Thoracic aorta (tissue), 2 donors: ENCODE data around the gene DLGAP3. TPM values are rescaled to one million over a fixed set of nuclear protein-coding genes. Genes with fewer than 3 reads are reported as not detected.

Experiments used
- ATAC-seq: fragments of 150-250 bp; one replicate; pipeline ENCODE4 v1.8.0; 2017; ENCODE audit warnings: low read depth; ENCODE audit not compliant: insufficient number of reproducible peaks, low FRiP score
- DNase-seq: peaks from one replicate; pipeline ENCODE4 v3.0.0-alpha.2; 2020; ENCODE audit warnings: low spot score
- H3K27ac ChIP-seq, 2 donors: fragments of 200-600 bp; sonication (generic); 1 replicate in 1 of 2; 2 replicates in 1 of 2; pipeline ENCODE4 v1.5.1; 2016; ENCODE audit warnings: mild to moderate bottlenecking in 2 of 2, moderate library complexity in 2 of 2
- H3K27me3 ChIP-seq: fragments of 200-600 bp; sonication (generic); replicated peaks from 2 replicates; pipeline ENCODE4 v1.6.0; 2016; ENCODE audit warnings: mild to moderate bottlenecking; ENCODE audit not compliant: insufficient read depth
- H3K36me3 ChIP-seq: fragments of 200-600 bp; sonication (generic); one replicate; pipeline ENCODE4 v1.5.1; 2016
- H3K4me1 ChIP-seq, 2 donors: fragments of 200-600 bp; sonication (generic); 1 replicate in 1 of 2; 2 replicates in 1 of 2; pipeline versions ENCODE4 v1.5.1 to v1.6.0; 2016; ENCODE audit warnings: low read depth in 2 of 2, mild to moderate bottlenecking in 1 of 2; ENCODE audit not compliant: control insufficient read depth in 1 of 2
- H3K4me3 ChIP-seq: fragments of 200-600 bp; sonication (generic); 2 replicates; pipeline ENCODE4 v1.5.1; 2016; ENCODE audit warnings: mild to moderate bottlenecking
- H3K9me3 ChIP-seq: fragments of 200-600 bp; sonication (generic); 2 replicates; pipeline ENCODE4 v1.5.1; 2016
- total RNA-seq, 2 donors: library from RNA; depleted of rRNA; stranded (reverse); fragments of >200 nt; gene quantifications; one replicate each; pipeline versions ENCODE4 v1.1.0 to v1.2.3, GENCODE V29; 2016
- TF ChIP-seq, protein P1 (sequence below): fragments of 200-600 bp; sonication (generic); IDR thresholded peaks from one replicate; pipeline ENCODE4 v1.5.1; 2019; ENCODE audit warnings: antibody characterized with exemption

The DLGAP3 gene
- total RNA-seq, 2 donors from 2014 or later, result 0.14 to 0.21 TPM

DNA sequence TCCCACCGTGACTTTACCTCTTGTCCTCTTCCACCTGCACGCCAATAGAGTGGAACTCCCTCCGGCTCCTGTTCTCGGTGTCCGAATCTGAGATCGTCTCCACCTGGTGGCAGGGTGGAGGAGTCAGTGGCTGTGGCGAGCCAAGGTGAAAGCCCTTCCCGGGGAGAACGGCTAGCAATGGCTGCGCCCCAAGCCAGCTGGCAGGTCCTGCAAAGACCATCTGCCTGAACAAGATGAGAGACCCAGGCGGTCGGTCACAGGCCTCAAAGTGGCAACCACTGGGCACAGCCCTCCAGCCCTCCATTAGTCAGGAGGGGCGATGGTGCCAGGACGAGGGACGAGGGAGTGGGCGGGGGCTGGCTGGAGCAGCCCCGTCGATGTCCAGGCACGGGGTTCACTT lies 44.5 kb downstream of the DLGAP3 start:
- no peak overlapping the region for H3K4me3 ChIP-seq
- no peak overlapping the region for H3K27ac ChIP-seq
- ATAC-seq, result no peak
- DNase-seq, result no peak
- H3K4me1 ChIP-seq, result peaks cover 0 to 8% of the 10 kb centered on the region in 2 donors
- no peaks in the 10 kb centered on the region for H3K9me3 ChIP-seq
- no peaks in the 10 kb centered on the region for H3K36me3 ChIP-seq
- H3K27me3 ChIP-seq, result peaks cover 14% of the 10 kb centered on the region
- TF ChIP-seq, protein P1, sequence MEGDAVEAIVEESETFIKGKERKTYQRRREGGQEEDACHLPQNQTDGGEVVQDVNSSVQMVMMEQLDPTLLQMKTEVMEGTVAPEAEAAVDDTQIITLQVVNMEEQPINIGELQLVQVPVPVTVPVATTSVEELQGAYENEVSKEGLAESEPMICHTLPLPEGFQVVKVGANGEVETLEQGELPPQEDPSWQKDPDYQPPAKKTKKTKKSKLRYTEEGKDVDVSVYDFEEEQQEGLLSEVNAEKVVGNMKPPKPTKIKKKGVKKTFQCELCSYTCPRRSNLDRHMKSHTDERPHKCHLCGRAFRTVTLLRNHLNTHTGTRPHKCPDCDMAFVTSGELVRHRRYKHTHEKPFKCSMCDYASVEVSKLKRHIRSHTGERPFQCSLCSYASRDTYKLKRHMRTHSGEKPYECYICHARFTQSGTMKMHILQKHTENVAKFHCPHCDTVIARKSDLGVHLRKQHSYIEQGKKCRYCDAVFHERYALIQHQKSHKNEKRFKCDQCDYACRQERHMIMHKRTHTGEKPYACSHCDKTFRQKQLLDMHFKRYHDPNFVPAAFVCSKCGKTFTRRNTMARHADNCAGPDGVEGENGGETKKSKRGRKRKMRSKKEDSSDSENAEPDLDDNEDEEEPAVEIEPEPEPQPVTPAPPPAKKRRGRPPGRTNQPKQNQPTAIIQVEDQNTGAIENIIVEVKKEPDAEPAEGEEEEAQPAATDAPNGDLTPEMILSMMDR, result no peak

DNA sequence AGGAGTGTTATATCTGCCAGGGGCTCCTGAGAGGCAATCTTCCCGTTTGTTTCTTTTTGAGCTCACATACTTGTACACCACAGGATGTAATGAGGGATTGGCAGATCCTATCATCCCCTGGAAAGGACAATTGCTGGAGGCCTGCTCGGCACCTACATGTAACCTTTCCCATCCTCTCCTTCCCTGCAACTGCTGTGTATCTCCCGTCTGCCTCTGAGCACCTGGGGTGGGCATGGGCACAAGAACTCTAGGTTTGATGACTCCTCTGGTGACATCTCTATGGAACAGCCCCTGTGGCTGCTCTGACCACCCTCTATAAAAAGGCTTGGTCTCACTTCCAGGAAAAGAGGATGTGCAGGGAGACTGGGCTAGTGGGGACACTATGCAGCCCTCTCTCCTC lies 44.9 kb downstream of the DLGAP3 start:
- ATAC-seq (no peak), DNase-seq (no peak)
- H3K27ac ChIP-seq, result no peak overlapping the region
- H3K9me3 ChIP-seq, result no peaks in the 10 kb centered on the region
- peaks cover 14% of the 10 kb centered on the region for H3K27me3 ChIP-seq
- H3K4me3 ChIP-seq, result no peak overlapping the region
- H3K4me1 ChIP-seq, result peaks cover 0 to 8% of the 10 kb centered on the region in 2 donors
- TF ChIP-seq, protein P1, result no peak
- no peaks in the 10 kb centered on the region for H3K36me3 ChIP-seq

DNA sequence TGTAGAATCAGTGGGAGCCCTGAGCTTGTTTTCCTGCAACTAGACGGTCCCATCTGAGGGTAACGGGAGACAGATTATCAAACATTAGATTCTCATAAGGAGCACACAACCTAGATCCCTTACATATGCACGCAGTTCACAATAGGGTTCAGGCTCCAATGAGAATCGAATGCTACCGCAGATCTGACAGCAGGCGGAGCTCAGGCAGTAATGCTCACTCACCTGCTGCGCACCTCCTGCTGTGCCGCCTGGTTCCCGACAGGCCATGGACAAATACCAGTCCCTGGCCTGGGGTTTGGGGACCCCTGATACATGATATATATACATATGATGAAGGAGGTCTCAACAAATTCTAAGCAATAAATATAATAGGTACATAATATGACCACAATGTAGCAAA lies 50.2 kb downstream of the DLGAP3 start:
- no peak for ATAC-seq
- H3K36me3 ChIP-seq, result no peaks in the 10 kb centered on the region
- H3K9me3 ChIP-seq, result no peaks in the 10 kb centered on the region
- H3K27me3 ChIP-seq, result peaks cover 2% of the 10 kb centered on the region
- TF ChIP-seq, protein P1, result no peak
- H3K4me3 ChIP-seq, result no peak overlapping the region
- no peak overlapping the region for H3K27ac ChIP-seq
- no peaks in the 10 kb centered on the region for H3K4me1 ChIP-seq
- DNase-seq, result no peak

DNA sequence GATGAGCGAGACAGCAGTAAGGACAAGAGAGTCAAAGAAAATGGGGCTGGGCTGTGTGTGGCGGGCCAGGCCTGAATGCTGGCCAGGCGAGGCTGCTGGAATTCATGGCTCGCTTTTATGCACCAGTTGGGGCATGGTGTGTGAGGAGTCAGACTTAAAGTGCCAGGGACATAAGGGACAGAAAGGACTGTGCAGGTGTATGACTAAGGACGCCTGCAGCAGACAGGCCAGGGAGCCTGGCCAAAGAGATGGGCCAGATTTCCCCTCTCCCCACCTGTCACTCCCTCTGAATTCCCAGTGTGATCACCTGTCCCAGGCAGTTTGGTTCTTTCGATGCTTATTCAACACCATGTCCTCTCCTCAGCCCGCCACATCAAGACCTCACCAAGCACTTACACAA lies 53.0 kb downstream of the DLGAP3 start:
- Histone ChIP-seq H3K4me3 (no peak overlapping the region), H3K36me3 (no peaks in the 10 kb centered on the region), H3K4me1 (no peaks in the 10 kb centered on the region), H3K9me3 (no peaks in the 10 kb centered on the region), H3K27me3 (no peaks in the 10 kb centered on the region), H3K27ac (no peak overlapping the region)
- DNase-seq (no peak), ATAC-seq (no peak)
- TF ChIP-seq, protein P1, result no peak

DNA sequence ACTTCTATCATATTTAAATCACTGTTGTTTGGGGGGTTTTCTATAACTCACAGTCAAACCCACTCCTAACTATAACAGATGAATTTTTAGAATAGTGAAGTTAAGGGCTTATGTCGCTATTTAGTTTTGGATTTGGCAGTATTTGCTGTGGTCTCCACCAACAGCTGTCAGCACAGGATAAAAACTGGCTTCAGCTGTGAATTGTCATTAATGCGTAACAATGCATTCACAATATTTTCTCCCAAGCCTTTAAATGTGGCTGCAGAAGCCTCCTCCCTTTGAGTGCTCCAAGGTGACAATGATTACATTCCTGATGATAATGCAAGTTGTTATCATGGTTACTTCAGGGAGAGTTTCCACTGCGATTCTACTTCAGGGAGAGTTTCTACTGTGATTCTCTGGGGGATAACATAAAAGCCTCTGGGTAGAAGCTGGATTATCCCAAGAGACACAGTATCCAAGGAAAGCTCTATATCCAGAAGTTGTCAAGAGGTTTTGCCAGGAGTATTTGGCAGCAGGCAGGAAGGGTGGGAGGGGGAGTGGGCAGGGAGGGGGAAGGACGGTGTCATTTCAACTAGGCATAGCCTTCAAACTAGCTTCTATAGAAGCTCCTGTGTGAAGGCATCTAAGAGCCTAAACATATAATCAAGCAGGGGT lies 55.0 kb downstream of the DLGAP3 start:
- no peak overlapping the region for H3K4me3 ChIP-seq
- ATAC-seq (no peak), DNase-seq (no peak)
- TF ChIP-seq, protein P1, result no peak
- H3K9me3 ChIP-seq, result no peaks in the 10 kb centered on the region
- no peak overlapping the region for H3K27ac ChIP-seq
- no peaks in the 10 kb centered on the region for H3K36me3 ChIP-seq
- H3K4me1 ChIP-seq, result no peaks in the 10 kb centered on the region
- no peaks in the 10 kb centered on the region for H3K27me3 ChIP-seq
